Activated CD4-positive, CD25-positive, alpha-beta regulatory T cell (primary cell): ENCODE results near the gene COL6A3.
"Not testable (repeated sequence)": the region's sequence is repeated elsewhere in the genome, so short reads cannot be mapped to it uniquely, and the experiment has no call there.

Source experiments
- DNase-seq, 4 experiments: peaks; one replicate each; lab custom pipeline; 2025; lab: John Stamatoyannopoulos, UW

The COL6A3 gene

GRCh38 chr2:237315170-237315828 is 98.7 kb downstream of the COL6A3 start:
- no peak for DNase-seq

DNA sequence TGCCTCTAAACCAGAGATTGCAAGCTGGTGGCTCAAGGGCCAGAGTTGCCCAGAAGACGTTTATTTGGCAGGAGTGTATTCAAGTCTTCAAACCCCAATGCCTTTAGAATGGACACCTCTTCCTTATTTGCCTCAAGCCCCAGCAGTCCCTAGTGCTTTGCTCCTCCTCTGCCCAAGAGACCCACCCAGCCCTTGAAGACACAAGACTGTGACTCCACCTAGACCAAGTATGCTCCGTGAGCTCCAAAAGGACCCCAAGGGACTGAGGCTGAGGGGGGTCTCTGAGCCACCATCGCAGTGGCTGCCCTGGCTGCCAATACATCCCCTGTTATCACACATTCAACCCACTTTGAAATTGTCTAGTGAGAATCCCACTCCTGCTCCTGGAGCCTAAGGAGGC is 99.3 kb downstream of the COL6A3 start:
- no peak for DNase-seq

DNA sequence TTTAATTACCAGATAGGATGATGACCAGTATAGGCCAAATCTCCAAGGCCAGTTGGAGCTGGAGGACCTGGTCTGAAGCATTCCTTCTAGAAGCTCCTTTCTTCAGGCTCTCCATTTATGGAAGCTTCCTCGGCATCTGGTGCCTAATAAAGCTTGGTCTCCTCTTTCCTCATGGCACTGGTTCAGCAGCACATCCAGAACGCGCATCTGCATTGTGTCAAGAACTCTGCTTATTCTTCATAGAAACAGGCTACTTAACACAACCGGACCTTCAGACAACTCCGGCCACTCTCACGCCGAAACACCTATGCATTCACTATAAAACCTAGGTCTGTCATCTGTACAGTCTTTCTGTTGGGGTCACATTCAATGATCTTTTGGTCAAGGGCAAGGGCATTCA is 99.8 kb downstream of the COL6A3 start:
- DNase-seq, result no peak

DNA sequence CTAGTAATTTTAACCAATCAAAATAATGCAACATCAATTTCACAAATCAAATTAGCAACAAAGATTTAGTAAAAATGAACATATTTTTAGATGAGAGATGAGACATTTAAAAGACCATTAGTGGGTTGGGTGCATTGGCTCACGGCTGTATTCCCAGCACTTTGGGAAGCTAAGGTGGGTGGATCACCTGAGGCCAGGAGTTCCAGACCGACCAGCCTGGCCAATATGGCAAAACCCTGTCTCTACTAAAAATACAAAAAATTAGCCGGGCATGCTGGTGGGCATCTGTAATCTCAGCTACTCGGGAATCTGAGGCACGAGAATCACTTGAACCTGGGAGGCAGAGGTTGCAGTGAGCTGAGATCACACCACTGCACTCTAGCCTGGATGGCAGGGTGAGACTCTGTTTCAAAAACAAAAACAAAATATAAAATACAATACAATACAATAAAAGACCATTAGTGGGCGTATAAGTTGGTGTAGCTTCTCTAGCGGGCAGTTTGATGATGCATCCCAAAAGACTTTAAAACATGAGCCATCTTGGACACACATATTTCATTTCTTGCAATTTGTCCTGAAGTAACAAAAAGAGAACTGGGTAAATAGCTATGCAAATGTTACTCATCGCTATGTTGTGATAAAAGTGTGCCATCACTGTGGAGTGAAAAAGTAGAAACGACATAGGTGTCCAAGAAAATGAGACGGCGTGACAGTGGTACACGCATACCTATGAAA is 101.8 kb downstream of the COL6A3 start:
- DNase-seq, result no peak

- DNase-seq, result no peak
These were observed 103.3 kb downstream of the COL6A3 start for GRCh38 chr2:237310515-237311114.

DNA sequence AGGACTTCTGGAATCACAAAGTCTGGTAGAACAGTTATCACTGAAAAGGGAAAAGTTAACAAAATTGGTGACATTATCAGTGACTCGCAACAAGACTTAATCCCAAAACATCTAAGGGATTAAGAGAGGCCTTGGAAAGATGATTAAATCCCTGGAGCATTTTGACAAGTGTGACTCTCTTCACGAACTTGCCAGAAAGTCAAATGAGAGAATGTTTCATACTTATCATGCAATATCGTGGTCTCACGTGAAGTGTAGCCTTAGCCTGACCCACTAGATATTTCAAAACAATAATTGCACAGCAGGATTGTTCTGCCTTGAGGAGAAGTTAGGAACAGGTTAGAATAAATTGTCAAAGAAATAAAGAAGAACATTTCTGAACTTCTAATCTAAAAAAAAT is 104.5 kb downstream of the COL6A3 start:
- DNase-seq, result no peak

DNA sequence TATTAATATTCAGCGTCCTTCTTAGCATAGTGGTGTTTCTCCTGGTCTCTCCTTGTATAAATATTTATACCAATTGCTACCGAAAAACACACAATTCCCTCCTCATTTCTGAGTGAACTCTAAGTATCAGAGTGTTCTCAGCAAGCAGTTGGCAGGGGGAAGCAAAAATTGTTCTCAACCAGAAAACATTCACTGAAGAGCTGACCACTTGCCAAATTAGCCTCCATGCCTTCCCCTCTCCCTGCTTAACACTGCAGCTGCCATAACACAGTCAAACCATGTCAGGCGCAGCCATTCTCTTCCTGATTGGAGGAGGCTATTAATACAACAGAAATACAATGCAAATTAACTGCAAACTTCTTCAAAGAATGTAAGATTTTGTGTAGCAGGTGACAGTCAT is 105.0 kb downstream of the COL6A3 start:
- DNase-seq, result no peak

DNA sequence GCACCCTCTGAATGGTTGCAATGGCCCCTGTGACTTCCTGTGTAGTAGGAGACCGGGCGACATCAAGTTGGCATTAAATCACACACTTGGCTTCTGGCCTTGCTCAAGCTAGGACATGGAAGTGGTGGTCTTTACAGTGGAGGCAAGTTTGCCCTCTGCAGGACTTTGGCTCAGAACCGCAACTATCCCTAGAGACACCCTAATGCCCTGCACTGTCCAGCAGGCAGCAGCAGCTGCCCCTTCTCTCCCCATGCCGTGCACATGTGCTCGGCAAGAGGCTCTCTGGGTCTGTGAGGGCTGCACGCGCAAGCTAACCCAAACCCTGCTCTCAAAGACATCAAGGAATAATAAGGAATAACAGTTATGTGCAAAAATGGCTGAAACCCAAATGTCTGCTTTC is 106.5 kb downstream of the COL6A3 start:
- DNase-seq, result no peak

DNA sequence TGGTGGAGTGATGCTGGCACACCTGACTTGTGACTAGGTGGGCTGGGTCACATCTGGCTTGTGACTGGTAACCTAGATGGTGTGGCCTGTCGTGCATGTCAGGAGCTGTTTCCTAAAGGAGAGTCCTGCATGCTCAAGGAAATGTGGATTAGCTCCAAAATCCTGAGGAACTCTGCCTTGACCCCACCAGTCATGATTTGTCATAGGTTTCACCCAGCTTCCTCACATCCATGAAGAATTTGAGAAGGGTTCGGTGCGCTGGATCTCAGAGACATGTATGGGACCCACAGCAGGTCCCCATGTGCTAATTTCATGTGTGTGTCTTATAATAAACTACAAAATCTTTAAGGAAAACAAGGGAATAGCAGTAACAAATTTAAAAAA is 107.2 kb downstream of the COL6A3 start:
- DNase-seq, result no peak

DNA sequence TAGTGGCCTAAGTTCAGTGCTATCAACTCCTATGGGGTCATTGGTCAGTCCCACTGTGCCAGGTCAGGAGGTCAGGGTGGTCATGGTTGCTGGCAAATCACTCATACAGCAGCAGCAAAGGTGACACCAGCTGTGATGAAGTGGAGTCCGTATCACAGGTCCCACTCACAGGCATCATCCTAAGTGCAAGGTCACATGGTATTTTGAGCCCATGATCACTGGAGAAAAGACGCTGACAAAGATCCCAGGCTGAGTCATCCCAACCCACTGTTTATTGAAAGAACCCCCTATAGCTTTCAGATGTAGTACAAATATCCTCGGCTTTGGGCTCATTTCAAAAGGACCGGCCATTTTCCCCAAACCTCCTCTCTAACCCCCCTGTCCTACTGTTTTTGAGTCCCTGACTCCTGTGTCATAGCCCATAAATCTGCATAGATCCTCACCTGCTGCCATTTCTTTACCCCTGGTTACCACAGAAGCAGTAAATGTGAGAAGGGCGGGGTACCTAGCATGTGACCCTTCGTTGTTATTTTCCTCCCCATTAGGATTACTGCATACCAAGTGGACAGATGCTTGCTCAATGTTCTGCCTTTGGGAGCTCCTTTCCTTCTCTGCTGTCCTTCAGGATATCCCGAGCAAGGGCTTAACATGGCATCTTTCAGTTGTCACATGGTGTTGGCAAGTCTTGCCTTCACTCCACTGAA is 107.7 kb downstream of the COL6A3 start:
- DNase-seq, result no peak

- DNase-seq, result no peak
These were observed 108.4 kb downstream of the COL6A3 start for GRCh38 chr2:237305579-237305978.

DNA sequence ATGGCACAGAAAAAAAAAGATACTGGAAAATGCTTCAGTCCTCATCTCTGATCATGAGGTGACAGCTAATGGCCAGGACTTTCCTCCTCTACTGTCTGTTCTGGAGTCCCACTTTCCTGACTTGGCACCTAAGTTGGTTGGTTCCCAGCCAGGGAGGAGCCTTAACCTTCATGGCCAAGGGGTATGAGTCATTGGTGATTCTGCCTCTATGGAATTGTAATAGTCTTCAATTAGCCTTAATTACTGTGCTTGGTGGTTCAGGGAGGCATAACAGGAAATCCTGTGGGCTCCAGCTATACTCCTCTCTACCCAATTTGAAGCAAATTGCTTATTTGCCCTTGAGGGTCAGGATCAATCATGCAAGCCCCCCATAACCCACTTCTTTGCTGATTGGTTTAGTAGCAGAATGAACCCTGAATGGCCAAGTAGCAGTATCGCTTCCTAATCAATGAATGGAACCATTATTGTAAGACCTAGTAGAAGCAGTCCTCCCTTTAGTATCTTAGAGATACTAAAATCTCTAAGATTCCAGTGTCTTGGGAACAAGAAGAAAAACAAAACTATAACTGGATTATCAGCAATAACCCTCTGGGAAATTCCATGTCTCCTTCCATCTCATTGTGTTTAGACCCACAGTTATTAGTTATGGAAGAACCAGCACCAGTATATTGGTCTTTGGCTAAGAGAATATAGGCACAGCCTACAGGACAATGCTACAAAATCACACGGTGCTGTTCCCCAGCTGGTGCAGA is 109.0 kb downstream of the COL6A3 start:
- no peak for DNase-seq

GRCh38 chr2:237303244-237303643 is 110.7 kb downstream of the COL6A3 start:
- not testable (repeated sequence) for DNase-seq

- no peak for DNase-seq
These were observed 112.4 kb downstream of the COL6A3 start for GRCh38 chr2:237301595-237301994.

DNA sequence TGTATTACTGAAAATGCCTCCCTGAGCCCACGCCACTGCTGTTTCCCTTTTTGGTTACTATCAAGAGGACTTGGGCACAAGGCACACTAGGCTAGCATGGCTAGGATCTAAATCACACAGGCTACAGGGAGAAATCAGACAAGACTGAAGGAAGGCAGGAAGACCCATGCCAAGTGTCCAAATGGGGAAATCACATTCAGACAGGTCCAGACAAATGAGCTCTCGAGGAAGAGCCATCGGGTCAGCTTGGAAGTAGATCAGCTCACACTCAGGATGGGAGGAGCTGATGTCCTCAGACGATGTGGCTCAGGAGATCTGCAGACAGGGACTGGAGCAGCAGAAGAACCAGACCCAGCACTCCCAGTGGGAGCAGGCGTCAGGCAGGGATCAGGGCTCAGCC is 113.2 kb downstream of the COL6A3 start:
- DNase-seq, result no peak

DNA sequence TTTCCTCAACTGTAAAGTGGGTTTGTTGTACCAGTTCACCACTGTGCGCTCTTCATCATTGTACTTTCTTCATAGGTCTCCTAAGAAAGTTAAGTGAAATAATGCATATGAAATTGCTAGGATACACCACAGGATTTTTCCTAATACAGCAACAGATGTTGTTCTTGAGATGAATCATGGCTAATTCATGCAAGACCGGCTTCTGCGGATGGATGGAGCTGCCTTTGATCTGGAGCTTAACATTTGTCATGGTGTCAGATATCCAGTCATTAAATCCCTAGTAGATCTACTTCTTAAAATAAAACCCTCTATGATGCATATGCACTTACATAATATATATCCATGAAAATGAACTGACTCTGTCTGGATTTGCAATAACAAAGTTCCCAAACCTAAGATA is 114.1 kb downstream of the COL6A3 start:
- DNase-seq, result no peak

DNA sequence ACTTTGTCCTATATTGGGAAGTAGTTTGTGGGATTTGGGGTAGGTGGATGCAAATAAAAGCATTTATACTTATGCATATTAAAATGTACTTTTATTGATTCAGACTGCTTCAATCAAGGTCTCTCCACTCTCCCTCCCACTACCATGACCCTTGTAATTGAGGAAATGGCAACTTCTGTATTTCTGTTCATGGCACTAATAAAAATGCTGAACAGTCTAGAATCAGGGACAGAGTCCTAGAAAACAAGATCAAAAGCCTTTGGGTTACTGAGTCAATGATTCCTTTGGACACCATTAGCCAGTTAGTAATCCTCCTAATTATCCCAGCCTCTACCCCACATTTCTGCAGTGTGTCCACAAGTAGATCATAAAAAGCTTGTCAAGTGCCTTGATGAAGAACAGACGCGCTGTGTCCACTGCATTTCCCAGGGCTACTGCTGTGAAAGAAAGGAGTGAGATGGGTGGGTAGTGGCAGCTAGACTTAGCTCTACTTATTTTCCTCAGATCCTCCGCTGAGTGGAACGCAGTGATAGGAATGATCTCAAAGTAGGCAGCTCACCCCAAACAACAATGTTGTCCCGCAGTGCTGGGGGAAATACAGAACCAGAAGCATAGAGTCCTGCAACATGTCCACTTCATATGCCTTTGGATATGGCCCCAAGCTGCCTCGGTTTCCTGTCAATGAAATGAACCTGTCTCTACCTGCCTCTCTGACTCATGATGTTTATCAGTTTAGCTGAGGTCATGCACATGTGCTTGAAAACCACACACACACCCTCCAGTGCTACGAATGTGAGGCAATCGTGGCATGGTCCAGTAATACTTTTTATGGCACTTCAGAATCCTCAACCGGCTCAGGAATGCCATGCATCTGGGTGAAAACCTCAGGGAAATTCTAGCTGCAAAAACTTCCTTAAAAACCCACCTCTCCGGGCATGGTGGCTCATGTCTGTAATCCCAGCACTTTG is 115.5 kb downstream of the COL6A3 start:
- no peak for DNase-seq

DNA sequence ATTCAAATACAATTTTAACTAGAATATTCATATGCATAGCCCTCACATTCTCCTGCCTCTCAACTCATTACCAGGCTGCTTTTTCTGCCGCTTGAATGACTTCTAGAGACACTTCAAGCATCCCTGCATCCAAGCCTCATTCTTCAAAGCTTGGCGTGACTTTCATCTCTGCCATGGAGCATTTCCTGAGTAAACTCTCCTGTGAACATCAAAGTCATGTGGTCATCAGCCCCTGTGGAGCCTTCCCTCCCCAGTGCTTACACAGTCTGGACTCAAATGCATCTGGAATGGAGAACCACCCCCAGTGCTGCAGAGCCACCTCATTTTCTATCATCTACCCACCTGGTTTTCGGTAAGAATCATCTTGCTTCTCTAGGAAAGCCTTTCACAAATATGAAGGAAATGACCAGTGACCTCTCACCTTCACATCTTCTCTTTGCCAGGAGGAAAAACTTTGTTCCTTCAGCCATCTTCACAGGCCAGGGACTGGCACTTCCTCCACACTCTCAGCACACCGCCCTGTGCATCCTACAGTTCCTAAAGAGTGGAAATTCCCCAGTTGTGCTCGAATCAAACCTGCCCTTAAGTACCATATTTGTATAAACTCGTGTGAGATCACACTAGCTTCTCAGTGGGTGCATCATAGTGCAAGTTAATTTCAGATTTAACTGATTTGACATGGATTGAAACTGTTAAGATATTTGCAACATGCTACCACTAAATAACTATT is 116.4 kb downstream of the COL6A3 start:
- no peak for DNase-seq

GRCh38 chr2:237296756-237297155 is 117.2 kb downstream of the COL6A3 start:
- no peak for DNase-seq

GRCh38 chr2:237295889-237296480 is 118.0 kb downstream of the COL6A3 start:
- DNase-seq, result no peak
